Cardiac muscle cell (in vitro differentiated cells and primary cell): Measurements from ENCODE around the gene PCDHA13. TPM values are rescaled to one million over a fixed set of nuclear protein-coding genes. Genes with fewer than 3 reads are reported as not detected.

ENCODE experiments used
- DNase-seq, 2 donors: peaks; one replicate each; pipeline versions ENCODE4 v3.0.0 to v3.0.0-alpha.2; 2010 to 2017; ENCODE audit warnings: low read depth in 1 of 2, low spot score in 1 of 2
- H3K27ac ChIP-seq: fragments of 200-600 bp; sonication (generic); 2 replicates; pipeline ENCODE4 v1.5.1; 2016
- H3K27me3 ChIP-seq: fragments of 200-600 bp; sonication (generic); 2 replicates; pipeline ENCODE4 v1.6.0; 2016; ENCODE audit warnings: control low read depth
- H3K36me3 ChIP-seq: fragments of 200-600 bp; sonication (generic); 2 replicates; pipeline ENCODE4 v1.5.1; 2016; ENCODE audit warnings: control low read depth
- H3K4me1 ChIP-seq: fragments of 200-600 bp; sonication (generic); 2 replicates; pipeline ENCODE4 v1.8.1; 2017; ENCODE audit warnings: low read depth, mild to moderate bottlenecking, mixed run types
- H3K4me3 ChIP-seq: fragments of 200-600 bp; sonication (generic); 2 replicates; pipeline ENCODE4 v1.5.1; 2016; ENCODE audit warnings: mild to moderate bottlenecking
- H3K9me3 ChIP-seq: fragments of 200-600 bp; sonication (generic); 2 replicates; pipeline ENCODE4 v1.5.1; 2017; ENCODE audit warnings: low read depth, mild to moderate bottlenecking, control low read depth
- polyA plus RNA-seq: library from polyadenylated mRNA; unstranded; fragments of >200 nt; fragmentation: Nextera tagmentation; extraction: Ambion mirVana; gene quantifications from 2 replicates; pipeline ENCODE4 v1.2.1, GENCODE V29; 2016
- total RNA-seq: library from RNA; depleted of rRNA; stranded (reverse); fragments of >200 nt; gene quantifications from 2 replicates; pipeline ENCODE4 v1.2.3, GENCODE V29; 2016
- TF ChIP-seq, protein P1 (sequence below): IDR thresholded peaks from 2 replicates; pipeline ENCODE4 v1.5.1; 2012; ENCODE audit warnings: low read depth, mild to moderate bottlenecking, low read length

PCDHA13 gene
- total and polyA plus RNA-seq, 2 experiments from 2014 or later: 0.34 to 2.3 TPM

DNA sequence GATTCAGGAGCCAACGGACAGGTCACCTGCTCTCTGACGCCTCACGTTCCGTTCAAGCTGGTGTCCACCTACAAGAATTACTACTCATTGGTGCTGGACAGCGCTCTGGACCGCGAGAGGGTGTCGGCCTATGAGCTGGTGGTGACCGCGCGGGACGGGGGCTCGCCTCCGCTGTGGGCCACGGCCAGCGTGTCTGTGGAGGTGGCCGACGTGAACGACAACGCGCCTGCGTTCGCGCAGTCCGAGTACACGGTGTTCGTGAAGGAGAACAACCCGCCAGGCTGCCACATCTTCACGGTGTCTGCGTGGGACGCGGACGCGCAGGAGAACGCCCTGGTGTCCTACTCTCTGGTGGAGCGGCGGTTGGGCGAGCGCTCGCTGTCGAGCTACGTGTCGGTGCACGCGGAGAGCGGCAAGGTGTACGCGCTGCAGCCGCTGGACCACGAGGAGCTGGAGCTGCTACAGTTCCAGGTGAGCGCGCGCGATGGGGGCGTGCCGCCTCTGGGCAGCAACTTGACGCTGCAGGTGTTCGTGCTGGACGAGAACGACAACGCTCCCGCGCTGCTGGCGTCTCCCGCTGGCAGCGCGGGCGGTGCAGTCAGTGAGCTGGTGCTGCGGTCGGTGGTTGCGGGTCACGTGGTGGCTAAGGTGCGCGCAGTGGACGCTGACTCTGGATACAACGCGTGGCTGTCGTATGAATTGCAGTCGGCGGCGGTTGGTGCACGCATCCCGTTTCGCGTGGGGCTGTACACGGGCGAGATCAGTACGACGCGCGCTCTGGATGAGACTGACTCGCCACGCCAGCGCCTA, 24.5 kb upstream of the PCDHA13 start:
- no peak for DNase-seq
- Histone ChIP-seq H3K36me3 (no peaks in the 10 kb centered on the region), H3K4me3 (no peak overlapping the region), H3K27me3 (no peaks in the 10 kb centered on the region), H3K27ac (no peak overlapping the region), H3K9me3 (no peaks in the 10 kb centered on the region), H3K4me1 (no peaks in the 10 kb centered on the region)
- TF ChIP-seq, protein P1, sequence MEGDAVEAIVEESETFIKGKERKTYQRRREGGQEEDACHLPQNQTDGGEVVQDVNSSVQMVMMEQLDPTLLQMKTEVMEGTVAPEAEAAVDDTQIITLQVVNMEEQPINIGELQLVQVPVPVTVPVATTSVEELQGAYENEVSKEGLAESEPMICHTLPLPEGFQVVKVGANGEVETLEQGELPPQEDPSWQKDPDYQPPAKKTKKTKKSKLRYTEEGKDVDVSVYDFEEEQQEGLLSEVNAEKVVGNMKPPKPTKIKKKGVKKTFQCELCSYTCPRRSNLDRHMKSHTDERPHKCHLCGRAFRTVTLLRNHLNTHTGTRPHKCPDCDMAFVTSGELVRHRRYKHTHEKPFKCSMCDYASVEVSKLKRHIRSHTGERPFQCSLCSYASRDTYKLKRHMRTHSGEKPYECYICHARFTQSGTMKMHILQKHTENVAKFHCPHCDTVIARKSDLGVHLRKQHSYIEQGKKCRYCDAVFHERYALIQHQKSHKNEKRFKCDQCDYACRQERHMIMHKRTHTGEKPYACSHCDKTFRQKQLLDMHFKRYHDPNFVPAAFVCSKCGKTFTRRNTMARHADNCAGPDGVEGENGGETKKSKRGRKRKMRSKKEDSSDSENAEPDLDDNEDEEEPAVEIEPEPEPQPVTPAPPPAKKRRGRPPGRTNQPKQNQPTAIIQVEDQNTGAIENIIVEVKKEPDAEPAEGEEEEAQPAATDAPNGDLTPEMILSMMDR: no peak

DNA sequence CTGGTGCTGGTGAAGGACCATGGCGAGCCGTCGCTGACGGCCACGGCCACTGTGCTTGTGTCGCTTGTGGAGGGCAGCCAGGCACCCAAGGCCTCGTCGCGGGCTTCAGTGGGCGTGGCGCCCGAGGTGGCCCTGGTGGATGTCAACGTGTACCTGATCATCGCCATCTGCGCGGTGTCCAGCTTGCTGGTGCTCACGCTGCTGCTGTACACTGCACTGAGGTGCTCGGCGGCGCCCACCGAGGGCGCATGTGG, 24.0 kb upstream of the PCDHA13 start:
- Histone ChIP-seq H3K4me1 (no peaks in the 10 kb centered on the region), H3K9me3 (no peaks in the 10 kb centered on the region), H3K4me3 (no peak overlapping the region), H3K27ac (no peak overlapping the region), H3K36me3 (no peaks in the 10 kb centered on the region), H3K27me3 (no peaks in the 10 kb centered on the region)
- no peak for DNase-seq
- TF ChIP-seq, protein P1: no peak

DNA sequence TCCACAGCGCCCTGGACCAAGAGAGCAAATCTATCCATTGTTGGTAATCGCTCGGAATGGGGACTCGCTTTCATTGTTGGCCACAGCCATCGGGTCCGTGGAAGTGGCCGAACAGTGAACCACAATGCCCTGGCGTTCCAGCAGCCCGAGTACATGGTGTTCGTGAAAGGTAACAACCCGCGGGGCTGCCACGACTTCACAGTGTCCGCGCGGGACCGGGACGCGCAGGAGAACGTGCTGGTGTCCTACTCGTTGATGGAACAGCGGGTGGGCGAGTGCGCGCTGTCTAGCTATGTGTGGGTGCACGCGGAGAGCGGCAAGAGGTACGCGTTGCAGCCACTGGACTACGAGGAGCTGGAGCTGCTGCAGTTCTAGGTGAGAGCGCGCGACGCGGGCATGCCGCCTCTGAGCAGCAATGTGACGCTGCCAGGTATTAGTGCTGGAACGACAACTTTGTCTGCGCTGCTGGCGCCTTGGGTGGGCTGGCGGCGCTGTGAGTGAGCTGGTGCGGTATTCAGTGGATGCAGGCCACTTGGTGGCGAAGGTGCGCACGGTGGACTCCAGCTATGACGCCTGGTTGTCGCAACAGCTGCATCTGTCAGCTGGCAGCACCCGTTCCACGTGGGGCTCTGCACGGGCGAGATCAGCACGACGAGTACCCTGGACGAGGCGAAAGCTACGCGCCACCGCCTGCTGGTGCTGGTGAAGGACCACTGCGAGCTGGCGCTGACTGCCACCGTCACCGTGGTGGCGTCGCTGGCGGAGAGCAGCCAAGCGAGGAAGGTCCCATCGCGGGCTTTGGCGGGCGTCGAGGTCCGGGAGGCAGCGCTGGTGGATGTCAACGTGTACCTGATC, 19.3 kb upstream of the PCDHA13 start:
- Histone ChIP-seq H3K9me3 (no peaks in the 10 kb centered on the region), H3K27me3 (no peaks in the 10 kb centered on the region)
- no peak for DNase-seq

DNA sequence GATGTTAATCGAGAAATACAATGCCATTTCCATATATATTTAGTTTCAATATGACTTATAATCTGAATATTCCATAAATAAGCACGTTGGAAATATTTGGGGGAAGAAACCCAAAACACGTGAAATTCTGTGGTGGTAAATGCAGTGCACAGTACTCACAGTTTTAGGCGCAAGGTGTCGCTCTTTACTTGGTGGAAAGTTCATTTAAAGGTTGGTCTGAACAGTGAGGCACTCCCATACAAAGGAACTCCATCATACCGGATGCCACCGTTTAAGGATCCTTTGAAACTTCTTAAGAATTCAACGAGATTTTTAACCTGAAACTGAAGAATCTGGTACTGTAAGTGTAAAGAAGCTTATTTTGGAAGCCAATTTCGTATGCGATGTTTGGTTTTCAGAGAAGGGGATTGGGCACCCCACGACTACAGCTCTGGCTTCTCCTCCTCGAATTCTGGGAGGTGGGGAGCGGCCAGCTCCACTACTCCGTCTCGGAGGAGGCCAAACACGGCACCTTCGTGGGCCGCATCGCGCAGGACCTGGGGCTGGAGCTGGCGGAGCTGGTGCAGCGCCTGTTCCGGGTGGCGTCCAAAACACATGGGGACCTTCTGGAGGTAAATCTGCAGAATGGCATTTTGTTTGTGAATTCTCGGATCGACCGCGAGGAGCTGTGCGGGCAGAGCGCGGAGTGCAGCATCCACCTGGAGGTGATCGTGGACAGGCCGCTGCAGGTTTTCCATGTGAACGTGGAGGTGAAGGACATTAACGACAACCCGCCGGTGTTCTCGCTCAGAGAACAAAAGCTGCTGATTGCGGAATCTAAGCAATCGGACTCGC, 13.0 kb upstream of the PCDHA13 start, which contains the start of gene PCDHA11:
Gene PCDHA11, plus strand, starts transcription at position 237 of the 834 bp plus-strand sequence. Its CDS starts 147 bp downstream, at position 384.
- Histone ChIP-seq H3K27me3 (no peaks in the 10 kb centered on the region), H3K4me3 (peak within 1 kb of the TSS; percentile 48), H3K36me3 (no peaks in the 10 kb centered on the region), H3K4me1 (no peaks in the 10 kb centered on the region), H3K27ac (no peak within 1 kb of the TSS), H3K9me3 (no peaks in the 10 kb centered on the region)
- DNase-seq: peak; percentile 7 to 66
- TF ChIP-seq, protein P1: no peak

More for the DNA sequence above, 19.3 kb upstream of the PCDHA13 start:
- H3K27ac ChIP-seq: no peak overlapping the region
- no peaks in the 10 kb centered on the region for H3K4me1 ChIP-seq
- H3K36me3 ChIP-seq: no peaks in the 10 kb centered on the region
- no peak overlapping the region for H3K4me3 ChIP-seq
- TF ChIP-seq, protein P1: no peak

DNA sequence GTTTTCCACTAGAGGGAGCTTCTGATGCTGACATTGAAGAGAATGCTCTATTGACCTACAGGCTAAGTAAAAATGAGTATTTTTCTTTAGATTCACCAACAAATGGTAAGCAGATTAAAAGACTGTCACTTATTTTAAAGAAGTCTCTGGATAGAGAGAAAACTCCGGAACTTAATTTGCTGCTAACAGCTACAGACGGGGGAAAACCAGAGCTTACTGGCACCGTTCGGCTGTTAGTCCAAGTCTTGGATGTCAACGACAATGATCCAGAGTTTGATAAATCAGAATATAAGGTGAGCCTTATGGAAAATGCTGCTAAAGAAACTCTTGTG, 12.4 kb upstream of the PCDHA13 start:
- Histone ChIP-seq H3K36me3 (no peaks in the 10 kb centered on the region), H3K27me3 (no peaks in the 10 kb centered on the region), H3K4me3 (peak overlapping the region; percentile 48), H3K4me1 (no peaks in the 10 kb centered on the region), H3K27ac (no peak overlapping the region), H3K9me3 (no peaks in the 10 kb centered on the region)
- TF ChIP-seq, protein P1: no peak
- DNase-seq: no peak
